Hepatocyte (in vitro differentiated cells): ENCODE measurements around the gene FBH1.

Source experiments
- CTCF ChIP-seq: fragments of 200-600 bp; sonication (generic); IDR thresholded peaks from 2 replicates; pipeline ENCODE4 v1.5.1; 2016; ENCODE audit warnings: antibody characterized with exemption, mild to moderate bottlenecking; ENCODE audit not compliant: poor library complexity
- EZH2 ChIP-seq: fragments of 200-600 bp; sonication (generic); IDR thresholded peaks from 2 replicates; pipeline ENCODE4 v1.6.1; 2016; ENCODE audit warnings: antibody characterized with exemption, mild to moderate bottlenecking, borderline replicate concordance

- TF ChIP-seq CTCF (no peak), EZH2 (no peak)
These were observed 13.8 kb upstream of the FBH1 start for GRCh38 chr10:5876181-5876768.
